NCI-H2196 treated with DMSO at 0.1 percent for 48 hours (cell line): ENCODE measurements around the gene TUBAL3.
"Not testable (repeated sequence)": the region's sequence is repeated elsewhere in the genome, so short reads cannot be mapped to it uniquely, and the experiment has no call there.

ENCODE experiments used
- DNase-seq: peaks from one replicate; lab custom pipeline; 2025; ENCODE audit not compliant: unreplicated experiment; lab: John Stamatoyannopoulos, UW

TUBAL3 gene

GRCh38 chr10:5424751-5425150 lies 20.1 kb upstream of the TUBAL3 start:
- no peak for DNase-seq

GRCh38 chr10:5423771-5424170 lies 19.1 kb upstream of the TUBAL3 start:
- DNase-seq = no peak

- no peak for DNase-seq
Measured at GRCh38 chr10:5419466-5420094, 15.0 kb upstream of the TUBAL3 start.

GRCh38 chr10:5418584-5418983 lies 14.0 kb upstream of the TUBAL3 start:
- no peak for DNase-seq

- DNase-seq = peak; percentile 35
Measured at GRCh38 chr10:5416981-5417380, 12.4 kb upstream of the TUBAL3 start.

GRCh38 chr10:5413012-5413938 lies 8.6 kb upstream of the TUBAL3 start:
- no peak for DNase-seq

- peak; percentile 34 for DNase-seq
Measured at GRCh38 chr10:5412277-5412941, 7.8 kb upstream of the TUBAL3 start, which contains the start of gene NET1. Gene NET1 (plus strand): TSS chr10:5412557. CDS start chr10:5412693, 136 bp downstream.

GRCh38 chr10:5411941-5412276 lies 7.3 kb upstream of the TUBAL3 start:
- DNase-seq = no peak

GRCh38 chr10:5410787-5411186 lies 6.2 kb upstream of the TUBAL3 start:
- not testable (repeated sequence) for DNase-seq

GRCh38 chr10:5406918-5407317 lies 2.3 kb upstream of the TUBAL3 start:
- no peak for DNase-seq

GRCh38 chr10:5402798-5403197 lies 1.8 kb downstream of the TUBAL3 start:
- no peak for DNase-seq

- no peak for DNase-seq
Measured at GRCh38 chr10:5400468-5401240, 4.0 kb downstream of the TUBAL3 start.

- no peak for DNase-seq
Measured at GRCh38 chr10:5399332-5399731, 5.3 kb downstream of the TUBAL3 start.

- no peak for DNase-seq
Measured at GRCh38 chr10:5396556-5397300, 7.9 kb downstream of the TUBAL3 start.

- DNase-seq = no peak
Measured at GRCh38 chr10:5395168-5395567, 9.5 kb downstream of the TUBAL3 start.

- no peak for DNase-seq
Measured at GRCh38 chr10:5393529-5393928, 11.1 kb downstream of the TUBAL3 start.

- no peak for DNase-seq
Measured at GRCh38 chr10:5391790-5392189, 12.8 kb downstream of the TUBAL3 start.

- no peak for DNase-seq
Measured at GRCh38 chr10:5390607-5391205, 13.9 kb downstream of the TUBAL3 start.

- no peak for DNase-seq
Measured at GRCh38 chr10:5387169-5387568, 17.5 kb downstream of the TUBAL3 start.

GRCh38 chr10:5385224-5385623 lies 19.4 kb downstream of the TUBAL3 start:
- DNase-seq = no peak
